H1 (cell line): Measurements from ENCODE around the gene NFIA. TPM values are rescaled to one million over a fixed set of nuclear protein-coding genes. Genes with fewer than 3 reads are reported as not detected.

ENCODE experiments used
- ASH2L ChIP-seq: fragments of 200-600, 300-600 bp; sonication (generic); IDR thresholded peaks from one replicate; pipeline ENCODE4 v1.7.1; 2017; ENCODE audit warnings: low read length
- POLR2A ChIP-seq, 2 experiments: IDR thresholded peaks; 1 replicate in 1 of 2; 2 replicates in 1 of 2; pipeline ENCODE4 v1.6.1; 2011; ENCODE audit warnings: low read depth in 2 of 2, low read length in 2 of 2, mild to moderate bottlenecking in 2 of 2; ENCODE audit errors: control extremely low read depth in 1 of 2
- POLR2AphosphoS5 ChIP-seq: IDR thresholded peaks from 2 replicates; pipeline ENCODE4 v1.6.1; 2011; ENCODE audit warnings: low read depth, low read length
- TCF12 ChIP-seq: IDR thresholded peaks from 2 replicates; pipeline ENCODE4 v1.6.1; 2011; ENCODE audit warnings: low read depth, mild to moderate bottlenecking, low read length
- YY1 ChIP-seq: IDR thresholded peaks from 2 replicates; pipeline ENCODE4 v1.6.1; 2011; ENCODE audit warnings: low read depth, mild to moderate bottlenecking, low read length
- polyA plus RNA-seq, 7 experiments: library from polyadenylated mRNA; depleted of rRNA in 3 of 7; stranded (reverse) in 5 of 7; unstranded in 2 of 7; fragments of >200 nt in 5 of 7; fragments of 200-250 nt in 2 of 7; gene quantifications; 1 replicate in 5 of 7; 2 replicates in 1 of 7; 4 replicates in 1 of 7; pipeline versions ENCODE4 v1.2.1 to v1.2.3, GENCODE V29; 2011 to 2013; ENCODE audit warnings: missing spikeins in 2 of 7, mixed read lengths in 2 of 7
- total RNA-seq: library from RNA; stranded (reverse); fragmentation: NEBNext Ultra II Directional; extraction: Animal tissue kit (Norgen Biotek cat#: 25700); gene quantifications from 2 replicates; pipeline ENCODE4 v1.2.1, GENCODE V29; 2021

NFIA gene
- total and polyA plus RNA-seq, 2 of the 8 experiments (the other 6 are each of a cell fraction or from before 2014, with no cell fraction given): 1.8 to 2.3 TPM

DNA sequence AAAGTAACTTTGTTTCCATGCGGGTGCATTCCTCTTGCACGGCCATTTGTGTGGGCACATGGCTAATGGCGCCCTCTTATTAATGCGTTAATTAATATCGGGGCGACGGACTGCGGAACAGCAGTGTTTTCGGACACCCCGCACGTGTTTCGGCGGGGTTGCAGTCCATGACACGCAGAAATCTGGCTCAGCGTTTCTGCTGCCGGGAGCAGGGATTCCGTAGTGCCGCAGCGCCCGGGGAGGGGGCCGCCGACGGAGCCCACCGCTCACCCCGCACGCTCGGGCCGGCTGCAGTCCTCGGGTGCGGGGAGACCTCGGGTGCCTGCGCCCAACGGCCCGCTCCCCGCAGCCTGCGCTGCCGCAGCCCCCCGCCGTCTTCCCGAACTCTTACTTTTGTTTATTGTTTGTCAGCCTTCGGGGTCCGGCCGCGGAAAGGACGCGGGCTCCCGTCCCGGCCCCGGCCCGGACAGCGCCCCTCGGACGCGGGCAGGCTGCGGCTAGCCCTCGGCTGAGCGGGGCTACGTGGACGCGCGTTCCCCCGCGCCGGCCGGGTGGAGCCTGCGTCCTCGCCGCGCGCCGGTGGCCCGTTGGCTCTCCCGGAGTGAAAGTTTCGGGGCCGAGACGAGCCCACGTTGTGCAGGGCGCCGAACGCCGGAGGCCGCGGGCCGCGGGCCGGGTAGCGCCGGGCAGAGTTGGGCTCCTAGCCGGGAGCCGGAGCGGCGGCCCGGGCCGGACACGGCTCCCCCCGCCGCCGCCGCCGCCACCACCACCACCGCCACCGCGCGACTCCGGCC is 849 bp downstream of the NFIA start (continued):
- TF ChIP-seq YY1 (no peak), ASH2L (no peak), TCF12 (no peak), POLR2AphosphoS5 (no peak), POLR2A (IDR thresholded peaks at IDR 0.05; ENCODE audit: control extremely low read depth in 1 of 2, low read depth in 2 of 2, low read length in 2 of 2) (no peak)
